Upper lobe of left lung (tissue), 4 donors: Measurements from ENCODE around the gene BPIFA3.

Experiments used
- CTCF ChIP-seq, 6 experiments: fragments of 450-650 bp in 4 of 6; fragments of 200-600 bp in 2 of 6; sonication (generic) in 2 of 6; IDR thresholded peaks; one replicate each; pipeline ENCODE4 v1.5.1; 2016 to 2019; ENCODE audit warnings: antibody characterized with exemption in 6 of 6
- EP300 ChIP-seq, 4 donors: sonication (generic); formaldehyde crosslinking; IDR thresholded peaks; one replicate each; pipeline ENCODE4 v1.5.1; 2017; ENCODE audit warnings: antibody characterized with exemption in 4 of 4, control low read depth in 2 of 4
- POLR2A ChIP-seq, 4 donors: fragments of 450-650 bp; IDR thresholded peaks; one replicate each; pipeline ENCODE4 v1.5.1; 2016 to 2017; ENCODE audit warnings: antibody characterized with exemption in 4 of 4, mild to moderate bottlenecking in 2 of 4
- POLR2AphosphoS5 ChIP-seq, 2 donors: sonication (generic); formaldehyde crosslinking; IDR thresholded peaks; one replicate each; pipeline ENCODE4 v1.5.1; 2017; ENCODE audit warnings: antibody characterized with exemption in 2 of 2

- TF ChIP-seq POLR2A (IDR thresholded peaks at IDR 0.05) (no peak), CTCF (IDR thresholded peaks at IDR 0.05) (no peak), POLR2AphosphoS5 (IDR thresholded peaks at IDR 0.05) (no peak), EP300 (IDR thresholded peaks at IDR 0.05) (no peak)
Observed at GRCh38 chr20:33236351-33236750, 19.2 kb downstream of the BPIFA3 start.
